H4 (cell line): ENCODE measurements around the gene IRF4. TPM values are rescaled to one million over a fixed set of nuclear protein-coding genes. Genes with fewer than 3 reads are reported as not detected.

Experiments
- DNase-seq: peaks from one replicate; pipeline ENCODE4 v3.0.0-alpha.2; 2015; ENCODE audit warnings: low spot score
- total RNA-seq: library from RNA; depleted of rRNA; stranded (reverse); fragments of >200 nt; shearing (Covaris generic); gene quantifications from 2 replicates; pipeline ENCODE4 v1.2.3, GENCODE V29; 2014

Gene IRF4
- total RNA-seq, 1 experiment from 2014 or later, result not detected

DNA sequence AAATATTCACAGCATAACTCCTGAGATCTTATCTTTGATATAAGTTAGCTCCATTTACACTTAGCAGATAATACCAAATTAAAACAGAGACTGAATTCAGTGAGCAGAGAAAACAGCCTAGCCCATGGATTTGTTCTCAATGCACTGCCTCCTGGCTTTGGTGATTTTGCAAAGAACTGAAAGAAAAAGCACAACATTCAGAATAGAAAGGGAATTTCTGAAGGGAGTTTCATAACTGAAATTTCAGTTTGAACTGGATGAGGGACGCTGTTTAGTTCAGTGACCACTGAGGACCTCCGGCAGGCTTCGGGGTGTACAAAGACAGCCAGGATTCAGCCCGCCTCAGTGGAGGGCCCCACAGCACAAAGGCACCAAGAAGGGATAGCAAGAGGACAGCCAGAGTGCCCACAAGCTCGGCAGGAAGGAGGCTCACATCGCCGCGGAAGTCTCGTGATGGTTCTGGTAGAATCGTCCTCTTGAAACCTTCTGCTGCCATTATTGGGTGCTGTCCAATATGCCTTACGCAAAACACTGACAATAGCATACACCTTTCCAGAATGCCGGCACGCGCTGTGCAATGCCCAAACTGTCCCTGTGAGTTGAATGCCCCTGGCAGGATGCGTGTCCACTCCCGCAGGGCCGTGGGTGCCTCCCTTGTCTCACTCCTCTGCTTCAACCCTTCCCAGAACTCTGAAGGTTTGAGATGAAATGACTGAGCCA is 9.7 kb upstream of the IRF4 start:
- no peak for DNase-seq

- DNase-seq, result no peak
These were observed 8.4 kb upstream of the IRF4 start for GRCh38 chr6:382883-383810.

GRCh38 chr6:383856-384255 is 7.7 kb upstream of the IRF4 start:
- no peak for DNase-seq

- no peak for DNase-seq
These were observed 6.7 kb upstream of the IRF4 start for GRCh38 chr6:384898-385297.

DNA sequence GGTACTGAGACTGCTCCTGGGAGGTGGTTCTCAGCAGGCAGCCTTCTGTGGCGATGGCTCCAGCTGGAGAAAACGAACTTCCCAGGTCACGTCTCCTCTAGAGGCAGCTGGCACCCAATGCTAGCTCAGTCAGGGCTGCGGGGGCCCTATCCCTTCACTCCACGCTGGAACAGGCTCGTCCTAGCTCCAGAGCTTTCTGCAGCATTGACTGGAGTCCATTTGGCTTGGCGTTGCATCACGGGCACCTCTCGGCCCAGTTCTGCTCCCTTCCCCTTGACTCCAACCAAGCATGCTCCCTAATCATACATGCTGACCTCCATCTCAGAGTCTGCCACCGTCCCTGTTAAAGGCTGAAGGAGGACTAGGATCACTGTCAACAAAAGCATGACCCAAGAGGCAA is 5.9 kb upstream of the IRF4 start:
- DNase-seq, result no peak

DNA sequence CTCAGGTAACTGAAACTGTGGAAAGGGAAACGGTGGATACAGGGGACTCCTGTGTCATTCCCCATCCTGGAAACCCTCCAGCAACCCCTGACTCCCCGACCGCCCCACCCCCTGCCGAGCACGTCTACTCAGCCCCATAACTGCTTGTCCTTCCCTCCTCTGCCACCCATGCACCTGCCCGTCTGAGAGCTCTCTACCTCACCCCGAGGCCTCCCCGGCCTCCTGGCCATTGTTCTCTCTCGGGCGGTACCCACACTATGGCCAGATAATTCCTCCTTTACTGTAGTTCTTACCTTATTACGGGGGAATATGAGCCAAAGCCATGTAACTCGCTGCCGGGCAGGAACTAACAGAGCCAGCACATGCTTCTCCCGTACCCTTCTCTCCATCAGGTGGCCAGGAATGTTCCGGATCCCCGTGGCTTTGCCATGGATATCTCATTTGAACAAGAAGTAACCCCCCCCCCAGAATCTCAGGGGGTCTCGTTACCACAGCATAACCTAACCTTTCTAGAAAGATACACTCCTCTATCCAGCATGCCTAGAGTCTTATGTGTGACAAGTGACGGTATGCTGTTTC is 4.8 kb upstream of the IRF4 start:
- no peak for DNase-seq

- peak; percentile 69 for DNase-seq
These were observed 4.2 kb upstream of the IRF4 start for GRCh38 chr6:387293-387741.

- no peak for DNase-seq
These were observed 3.2 kb upstream of the IRF4 start for GRCh38 chr6:388202-388903.

DNA sequence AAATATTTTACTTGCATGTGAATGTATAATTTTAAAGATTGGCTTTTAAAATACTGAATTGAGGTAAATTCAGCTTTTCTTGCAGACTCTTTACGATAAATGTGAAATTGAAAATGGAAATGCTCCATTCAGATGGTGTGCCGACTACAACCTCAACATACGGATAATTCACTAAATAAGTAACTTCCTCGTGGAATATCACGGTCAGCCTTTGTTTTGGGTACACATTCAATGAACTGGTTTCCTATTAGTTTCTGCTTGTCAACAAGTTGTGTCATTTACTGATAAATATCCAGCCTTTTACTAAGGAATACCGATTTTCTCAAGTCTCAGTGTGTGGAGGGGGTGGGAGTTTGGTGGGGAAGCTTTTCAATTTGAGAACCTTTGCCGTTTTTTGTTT is 2.4 kb upstream of the IRF4 start:
- no peak for DNase-seq

DNA sequence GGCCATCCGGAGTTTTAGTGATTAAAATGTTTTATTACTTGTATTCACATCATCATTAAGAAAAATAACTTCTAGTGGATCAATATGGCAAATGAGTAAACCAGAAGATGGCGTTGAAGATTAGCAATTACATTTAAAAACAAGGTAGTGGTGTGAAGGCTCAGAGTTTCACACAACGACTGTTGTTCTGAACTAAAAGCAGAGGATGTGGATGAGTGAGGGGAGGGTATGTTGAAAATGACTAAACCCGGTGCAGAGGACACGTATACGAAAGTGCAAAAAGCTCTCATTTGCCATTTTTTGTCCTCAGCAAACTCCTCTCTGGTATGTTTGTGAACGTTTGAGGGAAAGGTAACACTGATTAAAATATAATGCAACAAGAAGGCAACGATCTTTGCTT is 1.9 kb upstream of the IRF4 start:
- no peak for DNase-seq

DNA sequence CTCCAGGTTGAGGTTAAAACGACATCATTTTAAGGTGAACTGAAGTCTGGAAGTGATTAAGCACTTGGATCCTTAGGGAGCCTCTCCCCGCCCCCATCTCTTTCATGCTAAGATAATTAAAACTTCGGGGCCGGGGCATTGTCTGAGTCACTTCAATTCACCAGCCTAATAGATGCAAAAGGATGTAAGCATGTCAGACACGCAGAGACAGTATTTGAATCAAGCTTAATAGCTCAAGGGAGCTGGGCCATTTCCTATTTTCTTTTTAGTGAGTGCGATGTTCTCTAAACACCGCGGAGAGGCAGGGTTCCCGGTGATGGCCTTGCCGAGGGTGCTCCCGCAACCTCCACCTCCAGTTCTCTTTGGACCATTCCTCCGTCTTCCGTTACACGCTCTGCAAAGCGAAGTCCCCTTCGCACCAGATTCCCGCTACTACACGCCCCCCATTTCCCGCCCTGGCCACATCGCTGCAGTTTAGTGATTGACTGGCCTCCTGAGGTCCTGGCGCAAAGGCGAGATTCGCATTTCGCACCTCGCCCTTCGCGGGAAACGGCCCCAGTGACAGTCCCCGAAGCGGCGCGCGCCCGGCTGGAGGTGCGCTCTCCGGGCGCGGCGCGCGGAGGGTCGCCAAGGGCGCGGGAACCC is 516 bp upstream of the IRF4 start:
- DNase-seq, result no peak

DNA sequence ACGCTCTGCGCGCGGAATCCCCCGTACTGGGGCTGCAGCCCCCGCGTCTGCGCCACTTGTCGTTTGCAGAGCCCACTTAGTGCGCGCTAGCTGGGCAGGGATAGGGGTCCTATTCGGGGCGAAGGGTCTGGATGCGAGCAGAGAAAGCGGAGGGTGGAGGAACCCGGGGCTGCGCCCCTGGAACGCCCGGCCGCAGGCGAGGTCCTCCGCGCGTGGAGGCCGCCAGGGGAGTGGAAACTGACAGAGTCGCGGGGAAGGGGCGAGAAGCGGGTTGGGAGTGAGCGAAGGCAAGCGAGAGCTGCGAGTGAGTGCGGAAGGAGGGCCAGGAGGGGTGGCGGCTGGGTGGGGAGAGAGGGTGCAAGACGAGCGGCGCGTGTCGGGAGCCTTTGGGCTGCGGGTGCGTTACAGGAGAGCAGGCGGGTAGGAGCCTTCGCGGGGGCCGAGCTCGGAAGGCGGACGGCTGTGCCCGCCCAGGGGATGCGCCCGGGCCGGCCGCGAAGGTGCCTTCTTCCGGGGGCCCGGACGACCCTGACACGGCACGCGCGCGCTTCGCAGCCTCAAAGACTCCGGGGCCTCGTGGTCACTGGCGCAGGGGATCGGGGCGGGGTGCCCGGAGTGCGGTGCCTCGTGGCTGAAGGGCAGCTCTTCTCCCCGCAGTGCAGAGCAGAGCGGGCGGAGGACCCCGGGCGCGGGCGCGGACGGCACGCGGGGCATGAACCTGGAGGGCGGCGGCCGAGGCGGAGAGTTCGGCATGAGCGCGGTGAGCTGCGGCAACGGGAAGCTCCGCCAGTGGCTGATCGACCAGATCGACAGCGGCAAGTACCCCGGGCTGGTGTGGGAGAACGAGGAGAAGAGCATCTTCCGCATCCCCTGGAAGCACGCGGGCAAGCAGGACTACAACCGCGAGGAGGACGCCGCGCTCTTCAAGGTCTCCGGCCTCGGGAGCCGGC is 1.2 kb downstream of the IRF4 start:
- no peak for DNase-seq

DNA sequence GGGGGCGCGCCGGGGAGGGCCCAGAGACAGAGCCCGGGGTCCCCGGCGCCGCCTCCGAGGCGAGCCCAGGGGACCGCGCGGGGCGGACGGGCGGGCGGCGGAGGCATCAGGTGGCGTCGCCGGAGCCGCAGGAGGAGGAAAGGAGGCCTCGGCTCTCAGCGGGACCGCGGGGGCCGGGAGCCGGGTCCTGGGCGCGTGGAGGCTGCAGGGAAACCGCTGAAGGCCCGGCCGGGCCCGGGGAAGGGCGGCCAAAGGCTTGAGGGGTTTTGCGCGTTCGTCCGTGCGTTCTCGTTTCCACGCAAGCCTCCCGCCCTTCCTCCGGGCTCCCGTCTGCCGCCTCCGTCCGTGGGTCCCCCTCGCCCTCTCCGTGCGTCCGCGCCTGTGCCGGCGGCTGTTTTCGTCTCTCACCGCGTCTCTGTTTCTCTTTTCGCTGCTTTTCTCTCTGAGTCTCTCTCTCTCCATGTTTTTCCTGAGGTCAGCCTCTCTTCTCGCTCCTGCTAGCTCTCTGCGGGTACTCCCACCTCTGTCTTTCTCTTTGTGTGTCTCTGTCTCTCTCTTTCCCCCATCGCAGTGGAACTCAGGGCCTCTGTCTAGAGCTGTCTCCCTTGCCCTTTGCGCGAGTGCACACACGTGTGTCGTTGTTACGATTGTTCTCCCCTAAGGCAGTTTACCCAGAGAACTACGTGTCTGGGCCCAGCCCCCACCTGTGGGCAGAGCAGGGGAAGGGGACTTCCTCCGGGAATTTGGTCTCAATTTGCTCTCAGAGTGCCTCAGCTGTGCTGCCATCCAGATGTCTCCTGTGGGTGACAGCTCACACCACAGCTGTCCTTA is 2.1 kb downstream of the IRF4 start:
- DNase-seq, result no peak

- no peak for DNase-seq
These were observed 3.2 kb downstream of the IRF4 start for GRCh38 chr6:394641-395289.

DNA sequence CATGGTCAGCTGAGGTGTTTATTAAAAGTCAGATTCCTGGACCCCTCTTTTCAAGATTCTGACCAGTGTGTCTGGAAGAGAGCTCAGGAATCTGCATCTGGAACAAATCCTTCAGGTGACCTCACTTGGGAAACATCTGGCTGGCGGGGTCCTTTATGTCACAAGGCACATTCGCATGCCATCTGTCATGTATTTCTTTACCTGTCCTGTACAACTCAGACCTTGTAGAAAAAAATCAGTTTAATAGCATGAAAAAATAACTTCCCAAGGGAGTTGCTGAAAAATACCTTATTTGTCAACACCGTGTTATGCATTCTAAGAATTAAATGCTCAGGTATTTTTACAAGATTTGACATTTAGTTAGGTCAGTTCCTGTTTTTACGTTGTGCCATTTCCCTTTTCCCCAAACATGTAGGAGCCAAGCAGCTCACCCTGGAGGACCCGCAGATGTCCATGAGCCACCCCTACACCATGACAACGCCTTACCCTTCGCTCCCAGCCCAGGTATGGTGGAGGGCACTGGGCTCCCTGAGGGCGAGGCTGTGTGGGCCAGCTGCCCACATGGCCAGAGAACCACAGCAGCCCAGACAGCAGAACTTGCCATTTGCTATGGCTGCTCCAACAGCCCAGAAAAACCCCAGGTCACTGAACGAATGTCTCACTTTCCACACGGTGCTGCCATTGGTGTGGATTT is 4.0 kb downstream of the IRF4 start:
- no peak for DNase-seq

- no peak for DNase-seq
These were observed 4.6 kb downstream of the IRF4 start for GRCh38 chr6:396126-396520.

- DNase-seq, result no peak
These were observed 5.5 kb downstream of the IRF4 start for GRCh38 chr6:397056-397455.

GRCh38 chr6:397604-398003 is 6.1 kb downstream of the IRF4 start:
- DNase-seq, result no peak
